A204.1 (cell line): ENCODE measurements around the gene GLYATL1.
A peak's percentile ranks its signal among the peaks of the same experiment; 100 is the strongest.

Experiments used
- FAIRE-seq: peaks from 2 replicates; lab custom pipeline; 2012; peaks lifted over from hg19 to GRCh38; lab: Jason Lieb, UNC

Gene GLYATL1, protein sequence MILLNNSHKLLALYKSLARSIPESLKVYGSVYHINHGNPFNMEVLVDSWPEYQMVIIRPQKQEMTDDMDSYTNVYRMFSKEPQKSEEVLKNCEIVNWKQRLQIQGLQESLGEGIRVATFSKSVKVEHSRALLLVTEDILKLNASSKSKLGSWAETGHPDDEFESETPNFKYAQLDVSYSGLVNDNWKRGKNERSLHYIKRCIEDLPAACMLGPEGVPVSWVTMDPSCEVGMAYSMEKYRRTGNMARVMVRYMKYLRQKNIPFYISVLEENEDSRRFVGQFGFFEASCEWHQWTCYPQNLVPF

DNA sequence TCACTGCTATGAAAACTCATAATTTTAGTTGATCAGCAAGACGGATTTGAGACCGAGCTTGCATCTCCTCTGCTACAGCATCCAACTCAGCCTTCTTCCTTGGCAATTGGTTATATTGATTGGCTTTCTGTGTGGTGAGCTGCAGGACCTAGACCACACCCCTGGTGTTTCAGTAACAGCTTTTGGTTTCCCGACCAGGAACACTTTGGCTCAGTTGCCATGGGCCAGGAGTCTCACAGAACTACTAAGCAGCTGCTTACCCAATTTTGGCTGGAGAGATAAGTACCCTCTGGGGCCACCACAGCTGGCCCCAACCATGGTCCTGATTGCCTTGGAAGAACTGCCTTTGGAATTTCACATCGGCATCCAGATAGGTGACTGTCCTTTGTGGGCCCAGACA lies at the start of gene GLYATL1:
Gene GLYATL1 (plus strand): TSS at position 212 of the 400 bp plus-strand sequence. CDS start 7,600 bp downstream, outside the sequence.
- FAIRE-seq: no peak

DNA sequence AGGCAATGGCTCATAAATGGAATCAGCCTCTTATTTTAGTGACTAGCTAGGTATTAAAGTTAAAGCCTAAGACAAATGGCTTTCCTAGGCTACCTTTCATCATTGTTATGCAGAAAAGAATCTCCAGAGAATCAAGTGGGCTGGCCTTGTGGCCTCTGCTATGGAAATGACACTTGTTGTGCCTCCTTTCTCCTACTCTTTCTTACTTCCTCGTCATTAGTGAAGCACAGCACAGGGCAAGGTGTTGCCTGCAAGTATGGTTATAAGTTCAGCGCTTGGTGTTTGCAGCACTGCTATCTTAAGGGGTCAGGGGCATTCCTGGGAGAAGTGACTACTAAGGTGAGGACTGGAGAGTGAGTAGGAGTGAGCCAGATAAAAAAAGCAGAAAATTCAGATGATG lies 45.4 kb upstream of the GLYATL1 start:
- no peak for FAIRE-seq

DNA sequence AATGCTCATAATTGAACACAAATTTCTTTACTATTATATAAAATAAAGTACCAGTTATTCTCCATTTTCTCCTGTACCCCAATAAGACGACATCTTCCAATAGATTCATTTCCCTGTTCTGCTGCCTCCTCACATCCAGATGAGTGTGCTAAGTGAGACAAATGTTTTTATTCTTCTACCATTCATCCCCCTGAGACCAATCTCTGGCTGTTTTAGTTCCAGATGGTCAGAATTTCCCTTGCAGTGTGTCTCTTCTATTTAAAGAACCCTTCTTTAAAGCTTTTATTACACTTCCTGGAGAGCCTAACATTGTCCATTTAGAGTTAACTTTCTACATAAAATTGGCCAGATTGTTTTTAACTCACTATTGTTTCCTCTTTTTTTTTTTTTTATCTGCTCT lies 41.2 kb upstream of the GLYATL1 start:
- FAIRE-seq: no peak

DNA sequence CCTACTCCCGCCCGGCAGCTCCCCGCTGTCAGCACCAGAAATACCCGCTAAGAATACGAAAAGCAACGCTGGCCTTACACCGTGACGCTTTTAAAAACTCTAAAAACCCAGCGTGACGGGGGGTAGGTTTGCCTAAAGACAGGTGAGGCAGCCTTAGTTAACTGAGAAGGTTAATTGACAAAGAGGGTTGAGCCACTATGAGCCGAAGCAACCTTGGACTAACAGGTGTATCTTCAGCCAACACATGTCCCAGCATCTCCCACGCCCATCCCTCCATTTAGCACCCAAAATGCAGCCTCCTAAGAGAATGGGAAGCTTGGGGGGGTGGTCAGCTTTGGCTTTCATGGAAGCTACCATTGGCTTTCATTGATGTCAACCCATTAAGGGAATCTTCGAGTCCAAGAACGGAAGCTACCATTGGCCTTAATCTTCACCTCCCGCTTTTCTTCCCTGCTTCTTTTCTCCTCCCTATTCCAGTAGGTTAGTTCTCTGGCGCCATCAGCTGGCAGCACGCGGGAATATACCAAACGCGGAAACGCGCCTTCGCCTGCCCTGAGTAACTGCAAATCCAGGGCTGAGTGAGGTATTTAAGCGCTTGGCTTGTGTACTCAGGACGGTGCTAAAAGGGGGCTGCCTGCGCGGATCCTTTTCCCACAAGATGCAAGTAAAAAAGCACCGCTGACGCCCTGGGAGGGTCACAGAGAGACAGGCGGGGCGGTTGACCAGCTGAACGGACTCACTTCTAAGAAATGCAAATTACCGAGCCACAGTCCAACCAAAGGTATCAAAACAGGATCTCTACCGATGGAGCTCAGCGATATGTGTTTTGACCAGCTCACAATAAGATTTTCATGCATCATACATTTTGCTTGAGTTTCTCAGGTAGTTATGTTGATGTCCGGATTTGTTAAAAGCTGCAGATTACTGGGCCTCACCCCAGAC lies 38.5 kb upstream of the GLYATL1 start:
- FAIRE-seq: no peak

DNA sequence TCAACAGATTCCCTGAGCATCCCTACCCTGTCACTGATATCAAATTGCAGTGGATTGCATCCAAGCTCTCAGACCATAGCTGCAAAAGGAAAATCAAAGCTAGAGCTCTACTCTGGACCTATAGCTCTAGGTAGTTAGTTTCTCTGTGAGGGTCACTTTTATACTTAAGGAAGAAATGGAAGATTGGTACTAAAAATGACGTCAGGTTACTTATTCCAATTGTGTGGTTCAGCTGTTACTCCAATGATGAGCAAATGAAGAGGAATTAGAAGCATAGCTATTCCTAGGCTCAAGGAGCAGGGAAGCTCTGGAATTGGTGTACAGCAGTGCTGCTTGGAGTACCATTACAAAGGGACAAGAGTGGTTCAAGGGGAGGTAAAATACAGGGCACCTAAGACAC lies 36.4 kb upstream of the GLYATL1 start:
- FAIRE-seq: no peak

DNA sequence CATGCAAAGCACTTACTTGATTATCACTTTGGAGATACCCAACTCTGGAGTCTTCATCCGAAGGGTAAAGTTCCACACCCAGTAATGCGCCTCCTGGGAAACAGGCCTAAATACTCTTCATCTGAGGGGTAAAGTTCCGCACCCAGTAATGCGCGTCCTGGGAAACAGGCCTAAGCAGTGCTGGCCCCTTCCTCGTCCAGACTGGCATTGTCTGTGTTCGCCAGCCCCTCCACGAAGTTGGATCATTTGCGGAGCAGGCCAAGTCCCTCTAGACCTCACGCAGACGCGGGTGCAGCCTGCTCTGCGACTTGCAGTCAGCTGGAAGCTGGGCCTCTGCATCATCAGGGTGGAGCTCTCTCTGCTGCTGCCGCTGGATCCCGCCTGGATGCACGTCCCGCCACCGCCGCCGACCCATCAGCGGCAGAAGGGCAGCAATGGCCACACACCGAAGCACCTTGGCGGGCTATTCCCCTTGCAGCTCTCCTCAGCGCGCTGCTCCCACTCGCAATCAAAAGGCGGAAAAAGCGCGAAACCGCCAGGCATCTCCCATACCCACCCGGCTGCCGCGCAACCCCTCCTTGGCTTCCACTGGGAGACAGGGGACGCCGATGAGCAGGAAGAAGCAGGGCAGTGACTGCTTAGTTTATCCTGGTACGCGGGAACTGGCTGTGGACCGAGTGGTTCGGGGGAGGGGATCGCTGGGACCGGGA lies 34.1 kb upstream of the GLYATL1 start:
- no peak for FAIRE-seq

DNA sequence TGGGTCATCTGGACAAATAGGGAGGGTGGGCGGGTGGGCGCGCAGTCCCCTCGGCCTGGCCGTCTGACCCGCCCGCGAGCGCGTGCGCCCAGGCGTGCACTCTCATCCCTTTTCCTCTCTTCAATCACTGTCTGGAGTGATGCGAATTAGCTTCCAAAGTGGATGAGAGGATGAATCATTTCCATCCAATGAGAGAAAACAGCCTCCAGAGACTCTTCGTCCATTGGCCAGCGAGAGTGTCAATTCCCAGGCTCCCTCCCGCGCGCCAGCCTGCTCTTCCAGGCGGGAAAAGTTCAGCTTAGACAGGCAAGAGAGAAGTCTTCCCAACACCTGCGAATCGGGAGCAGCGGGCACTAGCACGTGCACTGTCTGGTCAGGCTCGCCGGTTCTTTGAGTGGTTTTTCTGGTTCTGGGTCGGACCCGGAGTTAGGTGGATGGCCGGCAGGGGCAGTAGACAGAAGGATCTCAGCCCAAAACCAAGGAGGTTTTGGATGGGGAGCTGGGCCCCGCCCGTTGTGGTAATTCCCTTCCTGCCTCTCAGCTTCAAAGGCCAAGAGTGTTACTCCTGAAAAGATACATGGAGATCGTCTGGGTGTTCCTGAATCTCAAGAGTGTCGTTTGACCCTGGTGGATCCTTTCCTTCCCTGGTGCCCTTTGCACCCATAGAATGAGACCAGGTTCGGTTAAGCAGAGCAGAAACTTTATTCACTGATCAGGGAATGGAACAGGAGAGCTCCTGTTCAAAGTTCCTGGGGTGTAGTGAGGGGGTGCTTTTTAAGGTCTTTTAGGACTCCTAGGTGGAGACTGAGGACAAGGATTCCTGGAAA lies 33.4 kb upstream of the GLYATL1 start:
- FAIRE-seq: peak; percentile 53

DNA sequence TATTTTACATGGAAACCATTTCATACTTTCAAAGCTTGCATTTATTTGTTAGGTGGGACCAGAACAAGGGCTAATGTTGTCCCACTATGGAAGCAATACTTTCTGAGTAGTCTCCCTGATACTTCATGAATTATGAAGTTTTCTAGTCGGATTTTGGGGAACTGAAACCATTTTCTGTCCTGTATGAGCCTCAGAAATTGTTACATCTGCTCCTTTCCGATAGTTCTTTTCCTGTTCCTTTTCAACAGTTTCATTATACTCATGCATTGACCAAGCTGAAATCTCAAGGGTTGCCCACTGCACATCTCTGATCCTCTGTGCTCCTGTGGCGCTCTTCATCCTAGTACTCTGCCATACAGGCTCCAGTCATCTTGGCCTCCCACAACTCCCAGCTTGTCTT lies 31.5 kb upstream of the GLYATL1 start:
- no peak for FAIRE-seq

DNA sequence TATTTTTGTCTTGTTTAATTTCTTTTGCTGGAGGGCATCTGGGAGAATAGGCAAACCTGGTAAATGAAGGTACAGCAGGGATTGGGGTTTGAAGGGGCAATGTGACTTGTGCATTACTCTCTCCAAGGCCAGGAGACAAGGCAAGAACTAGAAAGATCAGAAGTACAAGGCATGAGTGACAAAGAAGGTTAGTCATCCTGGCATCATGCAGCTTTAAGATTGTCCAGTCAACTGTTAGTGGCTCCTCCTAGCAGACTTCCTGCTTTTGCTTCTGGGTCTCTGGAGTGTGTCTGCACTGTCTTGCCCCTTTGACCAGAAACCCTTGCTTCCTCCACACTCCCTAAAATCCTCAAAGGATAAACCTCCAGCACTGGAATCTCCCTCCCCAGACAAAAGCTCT lies 27.2 kb upstream of the GLYATL1 start:
- FAIRE-seq: no peak

DNA sequence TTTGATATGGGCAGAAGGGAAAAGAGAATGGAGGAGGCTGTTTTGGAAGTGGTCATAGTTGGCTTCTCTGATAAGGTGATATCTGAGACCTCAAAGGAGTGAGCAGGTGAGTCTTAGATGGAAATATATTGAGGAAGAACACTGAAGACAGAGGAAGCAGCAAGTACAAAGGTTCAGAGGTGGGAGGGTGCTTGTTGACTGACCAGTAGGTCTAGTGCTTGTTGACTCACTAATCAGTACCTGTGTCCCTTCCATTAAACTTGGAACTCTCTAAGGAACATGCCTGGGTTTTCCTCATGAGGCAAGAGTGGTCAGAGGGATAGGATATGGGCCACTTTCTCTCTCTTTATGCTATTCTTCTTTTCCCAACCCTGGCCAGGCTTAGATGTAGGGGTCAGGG lies 25.6 kb upstream of the GLYATL1 start:
- FAIRE-seq: no peak

DNA sequence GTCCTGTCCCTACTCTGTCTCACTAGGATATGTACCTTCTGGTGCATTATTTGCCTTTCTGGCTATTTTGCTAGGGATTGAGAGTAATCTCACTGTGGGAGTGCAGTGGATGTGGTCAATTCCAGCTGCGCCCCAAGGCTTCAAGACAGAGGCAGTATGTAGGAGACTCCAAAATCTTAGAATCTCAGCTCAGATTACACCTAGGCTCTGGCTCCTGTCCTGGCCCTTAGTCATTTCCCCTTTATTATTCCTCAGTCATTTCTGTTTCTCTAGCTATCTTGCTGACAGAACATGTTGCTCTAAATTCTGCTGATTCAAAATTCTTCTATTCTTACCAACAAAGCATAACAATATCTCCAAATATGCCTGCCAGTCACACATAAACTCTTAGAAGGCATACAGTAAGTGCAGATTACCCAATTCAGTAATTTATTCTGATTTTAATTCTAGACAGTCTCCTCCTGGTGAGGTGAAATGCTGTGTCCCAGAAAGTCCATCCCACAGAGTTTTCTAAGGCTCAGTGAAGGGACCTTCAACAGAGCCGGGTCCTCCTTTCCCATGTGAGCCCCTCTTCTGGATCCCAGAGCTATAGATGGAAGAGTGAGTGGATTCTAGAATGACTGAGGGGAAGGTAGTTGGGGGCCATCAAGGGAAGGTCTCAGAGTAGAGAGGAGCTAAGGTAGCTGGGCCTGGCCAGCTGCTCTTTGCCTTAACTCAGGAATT lies 24.3 kb upstream of the GLYATL1 start:
- FAIRE-seq: no peak

DNA sequence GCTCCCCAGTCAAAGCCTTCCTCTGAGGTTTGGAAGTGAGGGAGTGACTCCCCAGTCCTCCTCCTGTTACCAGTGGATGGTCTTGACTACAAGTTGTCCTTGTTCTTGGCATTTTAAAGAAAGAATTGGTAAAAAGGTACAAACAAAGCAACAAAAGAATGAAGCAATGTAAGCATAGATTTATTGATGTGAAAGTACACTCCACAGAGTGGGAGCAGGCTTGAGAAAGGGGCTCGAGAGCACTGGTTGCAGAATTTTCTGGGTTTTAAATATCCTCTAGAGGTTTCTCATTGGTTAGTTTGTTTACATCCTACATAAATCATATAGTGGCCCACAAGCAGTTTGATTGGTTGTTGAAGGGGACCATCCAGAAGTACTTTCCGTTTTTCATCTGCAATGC lies 22.7 kb upstream of the GLYATL1 start:
- FAIRE-seq: no peak

DNA sequence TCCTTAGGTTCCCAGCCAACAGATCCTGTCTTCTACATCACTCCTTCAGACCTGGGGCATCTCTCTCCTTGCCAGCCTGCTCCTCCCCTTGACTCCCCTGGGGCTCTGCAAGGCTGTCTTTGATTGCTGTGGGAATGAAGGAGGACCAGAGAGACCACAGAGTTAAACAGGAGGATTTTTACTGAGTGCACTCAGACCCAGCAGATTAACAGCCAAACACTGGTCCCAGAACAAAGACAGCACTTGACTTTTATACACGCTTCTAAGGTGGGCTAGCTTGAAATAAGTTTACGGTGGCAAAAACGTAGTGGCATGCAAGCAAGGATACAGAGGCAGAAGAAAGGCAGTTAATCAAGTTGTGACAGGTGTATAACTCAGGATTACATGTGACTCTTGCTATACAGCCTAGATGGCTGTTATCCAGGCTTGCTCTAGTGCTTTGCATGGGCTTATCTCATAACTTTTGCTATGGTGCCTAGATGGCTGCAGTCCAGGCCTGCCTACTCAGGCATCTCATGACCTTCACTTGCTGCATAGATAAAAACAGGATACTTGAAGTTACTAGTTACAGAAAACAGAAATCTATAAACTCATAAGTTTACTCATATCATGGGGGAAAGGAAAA lies 22.0 kb upstream of the GLYATL1 start:
- no peak for FAIRE-seq

DNA sequence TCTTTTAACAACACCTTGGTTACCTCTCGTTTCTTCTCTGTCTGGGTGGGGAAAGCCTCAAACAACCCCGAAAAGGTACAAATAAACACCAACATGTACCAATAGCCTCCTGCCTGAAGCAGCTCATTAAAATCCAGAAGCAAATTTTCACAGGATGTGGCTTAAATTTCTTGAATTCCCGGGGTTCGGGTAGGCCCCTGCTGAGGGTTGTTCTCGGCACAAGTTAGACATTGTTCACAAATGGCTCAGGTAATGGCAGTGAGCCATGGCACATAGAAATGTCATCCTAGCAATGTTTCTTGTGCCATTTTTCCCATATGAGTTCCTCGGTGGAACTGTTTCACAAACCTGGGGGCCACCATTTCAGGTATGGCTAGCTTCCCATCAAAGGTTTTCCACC lies 19.7 kb upstream of the GLYATL1 start:
- FAIRE-seq: no peak

DNA sequence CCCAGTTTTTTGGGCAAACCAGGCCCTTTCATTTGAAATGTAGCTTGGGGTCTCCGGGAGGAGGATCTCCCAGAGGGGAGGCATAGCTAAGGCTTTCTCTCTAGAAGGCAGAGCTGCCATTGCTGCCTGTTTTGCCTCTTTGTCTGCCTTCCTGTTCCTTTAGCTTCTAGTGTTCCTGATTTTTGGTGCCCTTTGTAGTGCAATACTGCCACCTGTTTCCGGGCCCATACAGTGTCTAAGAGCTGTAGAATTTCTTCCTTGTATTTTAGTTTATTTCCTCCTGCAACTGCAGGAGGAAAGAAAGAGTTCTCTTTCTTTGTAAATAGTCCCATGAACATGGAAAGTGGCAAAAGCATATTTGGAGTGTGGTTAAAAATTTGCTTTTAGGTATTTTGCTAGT lies 19.3 kb upstream of the GLYATL1 start:
- FAIRE-seq: no peak

DNA sequence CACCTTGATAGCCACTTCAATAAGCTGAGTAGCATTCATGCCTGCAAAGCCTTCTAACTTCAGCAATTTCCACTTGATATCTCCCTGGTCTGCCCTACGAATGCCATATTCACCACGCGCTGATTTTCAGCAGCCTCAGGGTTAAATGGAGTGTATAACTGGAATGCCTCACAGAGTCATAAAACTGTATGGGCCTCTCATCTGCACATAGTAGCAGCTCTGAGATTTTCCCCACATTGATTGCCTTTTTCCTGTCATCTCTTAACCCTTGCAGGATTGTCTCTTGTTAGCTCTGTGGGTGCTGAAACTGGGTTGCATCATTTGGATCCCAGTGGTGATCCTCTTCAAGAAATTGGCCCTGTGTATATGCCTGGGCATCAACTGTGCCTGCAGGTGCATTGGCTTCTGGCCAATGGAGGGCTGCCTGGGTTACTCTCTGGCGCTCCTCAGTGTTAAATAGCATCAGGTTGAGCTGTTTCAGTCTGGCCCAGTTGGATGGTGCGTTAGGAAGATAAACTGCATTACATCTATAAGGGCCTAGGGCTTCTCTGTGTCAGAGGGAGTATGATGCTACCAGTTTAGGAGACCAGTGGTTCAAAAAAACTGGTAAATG lies 17.4 kb upstream of the GLYATL1 start:
- FAIRE-seq: no peak

DNA sequence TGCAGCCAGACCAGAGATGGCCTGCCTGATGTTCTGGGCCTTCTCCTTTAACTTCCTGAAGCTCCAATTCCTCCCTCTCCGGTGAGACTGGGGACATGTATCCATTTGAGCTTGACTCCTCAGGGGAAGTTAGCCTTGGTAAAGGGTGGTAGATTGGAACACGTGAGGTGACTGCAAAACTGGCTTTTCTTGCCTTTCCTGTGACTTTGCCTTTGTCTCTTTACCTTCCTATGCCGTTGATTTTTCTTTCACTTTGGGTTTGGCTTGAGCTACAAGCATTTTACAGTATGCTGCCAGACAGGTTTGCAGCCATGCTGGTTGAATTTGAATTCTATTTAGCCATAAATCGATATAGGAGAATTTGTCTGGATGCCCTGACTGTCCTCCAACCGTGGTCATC lies 16.8 kb upstream of the GLYATL1 start:
- no peak for FAIRE-seq

DNA sequence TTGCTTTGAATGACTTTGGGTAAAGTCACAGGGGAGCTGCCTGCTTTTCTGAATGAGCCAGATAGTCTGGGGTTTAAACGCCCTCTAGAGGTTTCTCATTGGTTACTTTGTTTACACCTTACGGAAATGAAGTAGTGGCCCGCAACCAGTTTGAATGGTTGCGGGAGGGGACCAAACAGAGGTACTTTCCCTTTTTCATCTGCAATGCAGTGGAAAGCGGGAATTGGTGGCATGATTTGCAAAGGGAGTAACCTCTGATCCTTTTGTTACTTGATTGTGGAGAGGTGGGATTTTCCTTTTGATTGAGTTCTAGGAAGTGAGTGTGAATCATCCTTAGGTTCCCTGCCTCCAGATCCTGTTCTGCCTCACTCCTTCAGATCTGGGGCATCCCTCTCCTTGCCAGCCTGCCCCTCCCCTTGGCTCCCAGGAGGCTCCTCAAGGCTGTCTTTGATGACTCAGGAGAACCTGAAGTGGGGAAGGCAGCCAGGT lies 15.9 kb upstream of the GLYATL1 start:
- no peak for FAIRE-seq

DNA sequence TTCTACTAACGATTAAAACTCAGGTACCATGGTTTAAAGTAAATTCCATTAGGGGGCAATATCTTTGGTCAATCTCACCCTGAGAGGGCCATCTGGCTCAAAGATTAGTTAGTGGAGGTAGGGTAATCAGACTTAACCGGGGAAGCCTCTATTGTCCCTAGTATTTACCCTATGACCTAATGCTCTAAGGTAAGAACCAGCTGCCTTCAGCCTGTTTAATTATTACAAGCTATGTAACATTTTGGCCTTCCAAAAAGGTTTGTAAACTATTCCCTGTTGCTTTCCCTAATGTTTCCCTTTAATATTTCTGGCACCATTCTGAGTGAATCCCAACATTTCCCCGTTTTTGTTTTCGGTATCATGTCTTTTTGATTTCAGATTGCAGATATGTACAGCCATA lies 15.1 kb upstream of the GLYATL1 start:
- FAIRE-seq: no peak

DNA sequence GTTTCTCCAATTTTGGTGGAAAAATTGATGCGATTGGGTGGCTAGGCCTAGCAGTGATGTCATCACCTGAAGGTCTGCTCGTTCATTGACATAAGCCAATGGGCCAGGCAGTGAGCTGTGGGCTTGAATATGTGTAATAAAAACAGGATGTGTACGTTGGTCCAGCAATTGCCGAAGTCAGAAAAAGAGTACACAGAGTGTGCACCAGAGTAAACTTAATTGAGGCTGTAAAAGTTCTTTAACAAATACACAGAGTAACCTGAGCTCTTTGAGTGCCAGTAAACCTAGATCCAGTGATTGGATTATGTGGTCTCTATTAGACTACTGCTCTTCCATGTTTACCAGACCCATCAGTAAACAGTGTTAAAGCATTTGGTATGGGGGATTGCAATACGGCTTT lies 13.0 kb upstream of the GLYATL1 start:
- FAIRE-seq: no peak
